Measurements from ENCODE around the gene MTSS2.

- TF ChIP-seq CTCF (conservative IDR thresholded peaks at IDR 0.05; ENCODE audit: low read depth, low read length) (no peak), EZH2 (IDR thresholded peaks at IDR 0.05; ENCODE audit: borderline replicate concordance, low read depth, low read length, poor library complexity, severe bottlenecking) (no peak)
Measured at GRCh38 chr16:70715860-70716357, 30.1 kb upstream of the MTSS2 start.
